Cardiac fibroblast (primary cell): Measurements from ENCODE around the gene CYTH2.
"Not testable (repeated sequence)": the region's sequence is repeated elsewhere in the genome, so short reads cannot be mapped to it uniquely, and the experiment has no call there.

Experiments used
- DNase-seq, 2 donors: peaks; one replicate each; pipeline versions ENCODE4 v3.0.0 to v3.0.0-alpha.2; 2010; ENCODE audit warnings: low read depth in 2 of 2
- H3K4me3 ChIP-seq, 2 donors: replicated peaks in 1 of 2; 1 replicate in 1 of 2; 2 replicates in 1 of 2; pipeline ENCODE4 v1.5.1; 2011; ENCODE audit warnings: low read depth in 2 of 2, low read length in 2 of 2, mild to moderate bottlenecking in 2 of 2, moderate library complexity in 1 of 2
- CTCF ChIP-seq: IDR thresholded peaks from one replicate; pipeline ENCODE4 v1.5.1; 2011; ENCODE audit warnings: low read depth, mild to moderate bottlenecking, low read length, inconsistent platforms

CYTH2 gene

GRCh38 chr19:48480558-48481500, 11.7 kb downstream of the CYTH2 start:
- no peak for TF ChIP-seq CTCF
- H3K4me3 ChIP-seq = peak overlapping the region; percentile 19 to 35
- DNase-seq = peak; percentile 43 to 48

DNA sequence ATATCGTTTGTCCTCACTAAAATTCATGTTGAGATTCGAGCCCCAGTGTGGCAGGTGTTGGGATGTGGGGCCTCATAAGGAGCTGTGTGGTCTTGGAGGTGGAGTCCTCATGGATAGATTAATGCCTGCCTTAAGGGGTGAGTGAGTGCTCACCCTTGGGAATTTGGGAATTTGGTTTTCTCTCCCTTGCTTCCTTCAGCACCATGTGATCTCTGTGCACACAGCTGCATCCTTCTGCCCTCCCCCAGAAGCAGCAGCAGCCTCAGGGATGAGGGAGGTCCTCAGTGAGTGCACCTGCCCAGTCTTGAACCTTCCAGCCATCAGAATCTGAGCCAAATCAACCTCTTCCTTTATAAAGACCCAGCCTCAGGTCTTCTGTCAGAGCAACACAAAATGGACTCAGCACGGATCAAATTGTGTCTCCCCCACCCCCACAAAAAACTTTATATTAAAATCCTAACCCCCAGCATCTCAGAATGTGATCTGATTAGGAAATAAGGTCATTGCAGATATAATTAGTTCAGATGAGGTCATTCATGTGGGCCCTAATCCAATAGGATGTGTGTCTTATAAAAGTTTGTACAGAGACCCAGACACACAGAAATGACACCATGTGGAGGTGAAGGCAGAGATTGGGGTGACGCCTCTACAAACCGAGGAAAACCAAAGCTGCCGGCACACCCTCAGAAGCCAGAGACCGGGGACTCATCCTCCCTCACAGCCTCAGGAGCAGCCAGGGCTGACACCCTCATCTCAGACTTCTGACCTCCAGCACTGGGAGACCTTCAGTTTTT, 12.9 kb downstream of the CYTH2 start:
- DNase-seq = peak in 1 of 2 donors; percentile 61

GRCh38 chr19:48483301-48483700, 14.1 kb downstream of the CYTH2 start:
- TF ChIP-seq CTCF = no peak
- H3K4me3 ChIP-seq = no peak overlapping the region
- DNase-seq = no peak

More for the DNA sequence above, 12.9 kb downstream of the CYTH2 start:
- H3K4me3 ChIP-seq = no peak overlapping the region
- TF ChIP-seq CTCF = no peak

DNA sequence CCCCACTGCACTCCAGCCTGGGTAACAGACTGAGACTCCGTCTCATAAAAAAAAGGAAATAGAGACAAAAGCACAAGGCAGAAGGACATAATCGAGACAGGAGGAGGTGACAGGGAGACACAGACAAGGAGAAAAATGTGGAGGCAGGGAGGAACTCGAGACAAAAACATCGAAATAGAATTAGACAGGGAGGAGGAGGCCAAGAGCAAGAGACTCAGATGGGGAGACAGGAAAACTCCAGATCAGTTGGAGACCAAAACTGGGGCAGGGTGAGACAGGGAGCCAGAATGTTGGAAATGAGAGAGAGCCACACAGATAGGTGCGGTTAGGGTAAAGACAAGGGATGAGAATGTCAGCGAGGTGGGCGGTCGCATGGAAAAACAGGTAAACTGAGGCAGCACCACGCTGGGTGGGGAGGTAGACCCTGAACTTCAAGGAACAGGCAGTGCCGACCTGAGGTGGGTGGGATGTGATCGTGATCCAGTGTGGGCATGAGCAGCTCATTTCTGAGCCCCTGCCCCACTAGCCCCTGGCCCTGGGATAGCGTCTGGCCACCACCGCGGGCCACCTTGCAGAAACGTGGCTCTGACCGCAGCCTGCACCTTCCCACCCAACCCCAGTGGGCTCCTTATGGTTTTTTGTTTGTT, 15.2 kb downstream of the CYTH2 start:
- TF ChIP-seq CTCF = no peak
- no peak for DNase-seq
- H3K4me3 ChIP-seq = no peak overlapping the region

GRCh38 chr19:48484931-48485612, 15.9 kb downstream of the CYTH2 start:
- DNase-seq = no peak
- no peak for TF ChIP-seq CTCF
- H3K4me3 ChIP-seq = no peak overlapping the region

DNA sequence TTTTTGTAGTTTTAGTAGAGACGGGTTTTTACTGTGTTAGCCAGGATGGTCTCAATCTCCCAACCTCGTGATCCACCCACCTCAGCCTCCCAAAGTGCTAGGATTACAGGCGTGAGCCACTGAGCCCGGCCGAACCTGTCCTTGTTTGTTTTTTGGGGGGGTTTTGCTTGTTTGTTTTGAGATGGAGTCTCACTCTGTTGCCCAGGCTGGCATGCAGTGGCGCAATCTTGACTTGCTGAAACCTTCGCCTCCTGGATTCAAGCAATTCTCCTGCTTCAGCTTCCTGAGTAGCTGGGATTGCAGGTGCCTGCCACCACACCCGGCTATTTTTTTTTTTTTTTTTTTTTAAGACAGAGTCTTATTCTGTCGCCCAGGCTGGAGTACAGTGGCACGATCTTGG, 17.5 kb downstream of the CYTH2 start:
- not testable (repeated sequence) for H3K4me3 ChIP-seq

More for the DNA sequence above, 17.5 kb downstream of the CYTH2 start:
- DNase-seq = not testable (repeated sequence)
